Gastrocnemius medialis (tissue), 4 donors: ENCODE measurements around the gene FGF4.

Source experiments
- CTCF ChIP-seq, 5 experiments: fragments of 450-650 bp in 3 of 5; fragments of 200-600 bp in 2 of 5; sonication (generic) in 2 of 5; IDR thresholded peaks in 4 of 5; conservative IDR thresholded peaks in 1 of 5; 1 replicate in 4 of 5; 2 replicates in 1 of 5; pipeline ENCODE4 v1.5.1; 2016 to 2019; ENCODE audit warnings: antibody characterized with exemption in 5 of 5, mild to moderate bottlenecking in 3 of 5, moderate library complexity in 3 of 5
- POLR2A ChIP-seq, 2 donors: fragments of 450-650 bp; IDR thresholded peaks; one replicate each; pipeline ENCODE4 v1.6.1; 2017; ENCODE audit warnings: antibody characterized with exemption in 2 of 2, mild to moderate bottlenecking in 2 of 2, moderate library complexity in 2 of 2

GRCh38 chr11:69818603-69819441 is 43.7 kb upstream of the FGF4 start, which contains the start of gene FGF3:
- TF ChIP-seq POLR2A (IDR thresholded peaks at IDR 0.05) (no peak), CTCF (IDR thresholded peaks at IDR 0.05 in 4 of 5, conservative IDR thresholded peaks at IDR 0.05 in 1 of 5) (no peak)
